ENCODE measurements around the gene CHCHD1.

CHCHD1 gene

GRCh38 chr10:73800560-73801252, 18.9 kb downstream of the CHCHD1 start:
- TF ChIP-seq JUND (IDR thresholded peaks at IDR 0.05; ENCODE audit: low read depth), result no peak
- DNase-seq (ENCODE audit: low read depth in 1 of 2, low spot score in 1 of 2), result no peak
- in situ Hi-C loops (cut with HindIII; ENCODE audit: low pct_unique_long_range_greater_than_20kb, low sequenced_read_pairs), result no loop called here

- in situ Hi-C loops (cut with HindIII; ENCODE audit: low pct_unique_long_range_greater_than_20kb, low sequenced_read_pairs), result no loop called here
- DNase-seq (ENCODE audit: low read depth in 1 of 2, low spot score in 1 of 2), result no peak
- TF ChIP-seq JUND (IDR thresholded peaks at IDR 0.05; ENCODE audit: low read depth), result no peak
Observed at GRCh38 chr10:73801253-73801590, 19.4 kb downstream of the CHCHD1 start.

DNA sequence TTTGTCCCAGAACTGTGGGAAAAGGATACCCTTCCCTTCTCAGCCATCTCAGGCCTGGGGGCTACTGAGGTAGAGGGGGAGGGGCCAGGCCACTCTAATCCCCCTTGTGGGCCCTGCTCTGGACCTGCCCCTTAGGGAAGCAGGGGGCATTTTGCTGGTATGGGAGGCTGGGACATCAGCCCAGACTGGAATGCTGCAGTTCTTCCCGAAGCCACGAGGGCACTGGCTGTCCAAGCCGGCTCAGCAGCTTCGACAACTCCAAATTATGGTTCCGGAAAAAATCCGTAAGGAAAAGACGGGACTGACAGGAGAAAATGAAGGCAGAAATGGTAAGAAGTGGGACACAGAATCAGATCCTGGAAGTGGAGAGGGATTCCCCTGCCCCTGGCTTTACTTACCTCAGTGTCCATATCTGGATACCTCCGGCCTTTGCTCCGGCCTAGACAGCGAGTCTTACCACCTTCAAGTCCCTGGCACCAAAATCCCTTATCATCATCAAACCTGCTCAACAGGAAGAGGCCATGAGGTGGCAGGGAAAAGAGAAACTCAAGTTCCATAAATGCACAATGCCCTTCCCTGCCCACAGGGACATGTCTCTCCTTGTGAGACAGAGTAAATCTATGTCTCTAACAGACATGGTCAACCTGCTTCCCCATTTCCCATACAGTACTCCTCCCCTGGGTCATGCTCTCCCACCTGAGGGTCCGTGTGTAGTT, 20.6 kb downstream of the CHCHD1 start:
- DNase-seq (ENCODE audit: low read depth in 1 of 2, low spot score in 1 of 2), result peak in 1 of 2 experiments; percentile 36
- in situ Hi-C loops (cut with HindIII; ENCODE audit: low pct_unique_long_range_greater_than_20kb, low sequenced_read_pairs), result no loop called here
- TF ChIP-seq JUND (IDR thresholded peaks at IDR 0.05; ENCODE audit: low read depth), result no peak

GRCh38 chr10:73803680-73804286, 21.9 kb downstream of the CHCHD1 start:
- in situ Hi-C loops (cut with HindIII; ENCODE audit: low pct_unique_long_range_greater_than_20kb, low sequenced_read_pairs), result no loop called here
- no peak for DNase-seq (ENCODE audit: low read depth in 1 of 2, low spot score in 1 of 2)
- no peak for TF ChIP-seq JUND (IDR thresholded peaks at IDR 0.05; ENCODE audit: low read depth)

DNA sequence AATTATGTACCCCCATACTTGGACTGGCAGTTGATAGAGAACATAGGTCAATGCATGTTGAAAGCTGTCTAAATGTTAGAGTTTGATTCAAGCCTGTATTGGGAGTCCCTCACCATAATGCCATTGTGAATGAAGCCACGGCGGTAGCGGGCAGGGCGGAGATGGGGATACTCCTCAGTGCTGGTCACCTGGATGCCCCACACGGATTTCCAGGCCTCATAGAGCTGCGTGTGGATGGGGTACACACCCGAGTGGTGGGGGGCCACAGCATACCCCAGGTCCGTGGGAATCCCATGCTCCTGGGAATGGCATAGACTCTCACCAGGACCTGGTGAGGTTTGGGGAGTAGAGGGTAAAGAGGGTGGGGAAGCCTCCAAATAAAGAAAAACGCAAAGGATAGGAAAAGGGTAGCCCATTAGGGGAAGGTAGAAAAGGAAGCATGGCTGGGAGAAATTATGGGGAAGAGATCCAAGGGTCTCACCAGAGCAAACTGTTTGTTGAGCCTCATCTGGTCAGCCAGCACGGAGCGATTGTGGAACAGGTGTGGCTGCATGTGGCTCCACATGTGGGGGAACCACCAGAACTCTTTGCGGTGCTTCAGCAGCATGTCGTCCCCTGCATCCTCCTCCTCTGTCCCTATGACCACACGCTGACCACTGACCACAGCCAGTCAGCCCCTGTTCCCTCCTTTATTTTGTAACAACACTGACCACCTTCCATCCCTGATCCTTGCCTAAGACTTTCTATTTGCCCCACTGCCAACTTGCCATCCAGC, 24.5 kb downstream of the CHCHD1 start:
- no peak for DNase-seq (ENCODE audit: low read depth in 1 of 2, low spot score in 1 of 2)
- no peak for TF ChIP-seq JUND (IDR thresholded peaks at IDR 0.05; ENCODE audit: low read depth)
- in situ Hi-C loops (cut with HindIII; ENCODE audit: low pct_unique_long_range_greater_than_20kb, low sequenced_read_pairs), result no loop called here

GRCh38 chr10:73807471-73807870, 25.6 kb downstream of the CHCHD1 start:
- no peak for TF ChIP-seq JUND (IDR thresholded peaks at IDR 0.05; ENCODE audit: low read depth)
- DNase-seq (ENCODE audit: low read depth in 1 of 2, low spot score in 1 of 2), result no peak
- in situ Hi-C loops (cut with HindIII; ENCODE audit: low pct_unique_long_range_greater_than_20kb, low sequenced_read_pairs), result no loop called here

DNA sequence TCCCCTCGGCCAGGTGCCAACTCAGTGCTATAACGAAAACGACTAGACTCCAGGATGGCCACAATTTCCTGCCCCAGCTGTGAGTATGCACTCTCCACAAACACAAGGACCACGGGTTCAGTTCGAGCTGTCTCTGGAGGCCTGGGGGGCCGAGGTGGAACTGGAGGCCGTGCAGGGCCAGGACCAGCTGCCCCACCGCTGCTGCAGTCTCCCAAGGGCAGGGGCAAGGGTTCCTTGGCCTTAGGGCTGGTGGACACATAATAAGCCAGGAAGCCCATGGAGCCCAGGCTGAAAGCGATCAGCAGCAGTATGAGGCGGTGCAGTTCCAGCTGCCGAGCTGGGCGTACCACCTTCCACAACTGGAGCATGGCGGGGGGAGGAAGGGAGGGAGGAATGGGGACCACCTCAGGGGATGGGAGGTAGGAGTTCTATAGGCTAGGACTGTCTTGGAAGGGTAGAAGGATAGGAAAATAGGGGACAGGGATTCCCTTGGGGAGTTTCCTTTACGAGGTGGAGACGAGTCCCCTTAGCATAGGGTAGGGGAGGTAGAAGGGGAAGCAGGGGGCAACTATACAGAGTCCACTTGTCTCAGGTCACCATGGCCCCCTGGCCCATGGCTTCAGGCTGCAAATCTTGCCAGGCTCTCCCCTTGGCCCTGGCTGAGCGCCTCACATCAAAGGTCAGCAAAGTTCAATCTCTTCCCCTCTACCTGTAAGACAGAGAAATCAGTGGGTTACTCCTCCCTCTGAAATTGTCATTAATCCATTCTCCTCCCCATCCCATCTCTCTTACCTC, 26.4 kb downstream of the CHCHD1 start:
- in situ Hi-C loops (cut with HindIII; ENCODE audit: low pct_unique_long_range_greater_than_20kb, low sequenced_read_pairs), result no loop called here
- TF ChIP-seq JUND (IDR thresholded peaks at IDR 0.05; ENCODE audit: low read depth), result no peak
- DNase-seq (ENCODE audit: low read depth in 1 of 2, low spot score in 1 of 2), result no peak

DNA sequence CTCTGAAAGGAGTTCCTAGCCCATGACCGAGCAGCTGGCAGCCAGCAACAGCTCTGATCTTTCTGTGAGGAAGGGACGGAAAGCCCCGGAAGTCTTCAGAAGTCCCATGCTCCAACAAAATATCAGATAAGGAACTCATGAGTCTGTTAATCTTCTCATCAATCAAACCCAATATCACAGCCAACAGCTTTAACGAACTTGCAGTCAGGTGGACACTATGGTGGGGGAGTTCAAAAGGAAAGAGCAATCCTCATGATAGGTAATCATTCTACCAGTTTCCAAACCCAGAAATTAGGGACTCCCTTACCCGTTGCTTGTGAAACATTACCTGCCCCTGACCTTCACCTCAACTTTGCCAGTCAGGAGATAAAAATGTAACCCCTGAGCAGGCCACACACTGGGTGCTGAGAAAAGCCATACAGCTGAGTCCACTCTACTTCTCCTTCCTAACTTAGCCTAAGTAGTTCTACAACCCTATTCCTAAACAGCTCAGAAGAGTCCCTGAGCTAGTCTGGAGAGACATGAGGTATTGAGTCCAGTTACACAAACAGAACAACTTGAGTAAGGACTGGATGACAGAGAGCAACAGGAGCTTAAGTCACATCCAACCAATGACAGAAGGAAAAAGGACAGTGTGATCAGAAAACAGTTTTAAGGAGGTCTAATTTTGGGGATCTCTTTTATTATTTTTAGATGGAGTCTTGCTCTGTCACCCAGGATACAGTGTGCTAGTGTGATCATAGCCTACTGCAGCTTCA, 27.4 kb downstream of the CHCHD1 start:
- no peak for DNase-seq (ENCODE audit: low read depth in 1 of 2, low spot score in 1 of 2)
- in situ Hi-C loops (cut with HindIII; ENCODE audit: low pct_unique_long_range_greater_than_20kb, low sequenced_read_pairs), result no loop called here
- no peak for TF ChIP-seq JUND (IDR thresholded peaks at IDR 0.05; ENCODE audit: low read depth)

GRCh38 chr10:73810358-73810734, 28.5 kb downstream of the CHCHD1 start:
- in situ Hi-C loops (cut with HindIII; ENCODE audit: low pct_unique_long_range_greater_than_20kb, low sequenced_read_pairs), result no loop called here
- TF ChIP-seq JUND (IDR thresholded peaks at IDR 0.05; ENCODE audit: low read depth), result no peak
- DNase-seq (ENCODE audit: low read depth in 1 of 2, low spot score in 1 of 2), result no peak

GRCh38 chr10:73810735-73811465, 29.1 kb downstream of the CHCHD1 start:
- in situ Hi-C loops (cut with HindIII; ENCODE audit: low pct_unique_long_range_greater_than_20kb, low sequenced_read_pairs), result no loop called here
- DNase-seq (ENCODE audit: low read depth in 1 of 2, low spot score in 1 of 2), result peak; percentile 30 to 46
- no peak for TF ChIP-seq JUND (IDR thresholded peaks at IDR 0.05; ENCODE audit: low read depth)

- in situ Hi-C loops (cut with HindIII; ENCODE audit: low pct_unique_long_range_greater_than_20kb, low sequenced_read_pairs), result no loop called here
- TF ChIP-seq JUND (IDR thresholded peaks at IDR 0.05; ENCODE audit: low read depth), result no peak
- no peak for DNase-seq (ENCODE audit: low read depth in 1 of 2, low spot score in 1 of 2)
Observed at GRCh38 chr10:73812657-73813056, 30.8 kb downstream of the CHCHD1 start.

Measured in T47D (cell line).